Fibroblast of the aortic adventitia (primary cell): ENCODE data around the gene NFKBIZ. TPM values are rescaled to one million over a fixed set of nuclear protein-coding genes. Genes with fewer than 3 reads are reported as not detected.

Experiments used
- DNase-seq: peaks from one replicate; pipeline ENCODE4 v3.0.0-alpha.2; 2010; ENCODE audit warnings: low read depth
- H3K4me3 ChIP-seq: 2 replicates; pipeline ENCODE4 v1.5.1; 2011; ENCODE audit warnings: low read depth, mild to moderate bottlenecking, control low read depth, low read length, moderate library complexity
- CTCF ChIP-seq: IDR thresholded peaks from 2 replicates; pipeline ENCODE4 v1.5.1; 2011; ENCODE audit warnings: mild to moderate bottlenecking, low read length, control low read depth, inconsistent platforms; ENCODE audit not compliant: insufficient read depth
- total RNA-seq: library from RNA; depleted of rRNA; stranded (reverse); fragments of >200 nt; gene quantifications from 2 replicates; pipeline ENCODE4 v1.2.3, GENCODE V29; 2012; ENCODE audit warnings: low replicate concordance

Gene NFKBIZ
- total RNA-seq, 1 donor: 17.5 TPM

GRCh38 chr3:101850246-101851051, 1.1 kb downstream of the NFKBIZ start:
- H3K4me3 ChIP-seq: peak overlapping the region; percentile 82
- no peak for TF ChIP-seq CTCF
- peak; percentile 86 for DNase-seq

GRCh38 chr3:101851072-101851770, 1.9 kb downstream of the NFKBIZ start:
- DNase-seq: no peak

GRCh38 chr3:101851850-101852714, 2.8 kb downstream of the NFKBIZ start:
- H3K4me3 ChIP-seq: peak overlapping the region; percentile 82

More at GRCh38 chr3:101851072-101851770, 1.9 kb downstream of the NFKBIZ start:
- peak overlapping the region; percentile 82 for H3K4me3 ChIP-seq
- no peak for TF ChIP-seq CTCF

GRCh38 chr3:101852983-101853840, 3.9 kb downstream of the NFKBIZ start:
- no peak for DNase-seq
- no peak for TF ChIP-seq CTCF
- no peak overlapping the region for H3K4me3 ChIP-seq

More at GRCh38 chr3:101851850-101852714, 2.8 kb downstream of the NFKBIZ start:
- no peak for TF ChIP-seq CTCF
- DNase-seq: no peak

- H3K4me3 ChIP-seq: no peak overlapping the region
- TF ChIP-seq CTCF: no peak
- DNase-seq: no peak
Observed at GRCh38 chr3:101853982-101854381, 4.7 kb downstream of the NFKBIZ start.
